ENCODE results near the gene LGI4.

DNA sequence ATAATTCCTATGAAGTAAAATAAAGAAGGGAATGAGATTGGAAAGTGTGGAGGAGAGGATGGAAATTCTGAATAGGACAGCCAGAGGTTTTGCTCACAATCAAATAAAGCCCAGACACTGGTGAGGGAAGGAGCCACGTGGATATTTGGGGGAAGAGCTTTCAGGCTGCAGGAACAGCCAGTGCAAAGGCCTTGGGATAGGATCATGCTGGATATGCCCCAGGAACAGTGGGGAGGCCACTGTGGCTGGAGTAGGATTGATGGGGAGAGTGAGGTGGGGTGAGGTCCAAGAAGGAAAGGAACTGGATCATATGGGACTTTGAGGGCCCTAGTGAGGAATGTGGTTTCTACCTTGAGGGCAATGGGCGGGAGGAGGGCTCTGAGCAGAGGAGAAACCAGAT is 15.6 kb upstream of the LGI4 start:
- TF ChIP-seq, protein P1, sequence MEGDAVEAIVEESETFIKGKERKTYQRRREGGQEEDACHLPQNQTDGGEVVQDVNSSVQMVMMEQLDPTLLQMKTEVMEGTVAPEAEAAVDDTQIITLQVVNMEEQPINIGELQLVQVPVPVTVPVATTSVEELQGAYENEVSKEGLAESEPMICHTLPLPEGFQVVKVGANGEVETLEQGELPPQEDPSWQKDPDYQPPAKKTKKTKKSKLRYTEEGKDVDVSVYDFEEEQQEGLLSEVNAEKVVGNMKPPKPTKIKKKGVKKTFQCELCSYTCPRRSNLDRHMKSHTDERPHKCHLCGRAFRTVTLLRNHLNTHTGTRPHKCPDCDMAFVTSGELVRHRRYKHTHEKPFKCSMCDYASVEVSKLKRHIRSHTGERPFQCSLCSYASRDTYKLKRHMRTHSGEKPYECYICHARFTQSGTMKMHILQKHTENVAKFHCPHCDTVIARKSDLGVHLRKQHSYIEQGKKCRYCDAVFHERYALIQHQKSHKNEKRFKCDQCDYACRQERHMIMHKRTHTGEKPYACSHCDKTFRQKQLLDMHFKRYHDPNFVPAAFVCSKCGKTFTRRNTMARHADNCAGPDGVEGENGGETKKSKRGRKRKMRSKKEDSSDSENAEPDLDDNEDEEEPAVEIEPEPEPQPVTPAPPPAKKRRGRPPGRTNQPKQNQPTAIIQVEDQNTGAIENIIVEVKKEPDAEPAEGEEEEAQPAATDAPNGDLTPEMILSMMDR (conservative IDR thresholded peaks at IDR 0.05; ENCODE audit: low read depth in 2 of 2): no peak
- TF ChIP-seq ZNF114 (CRISPR knock-in tag; IDR thresholded peaks at IDR 0.05) (no peak), EZH2phosphoT487 (IDR thresholded peaks at IDR 0.05; ENCODE audit: unreplicated experiment) (no peak), CREB1 (CRISPR knock-in tag; IDR thresholded peaks at IDR 0.05; ENCODE audit: low read depth) (no peak), POLR2AphosphoS5 (IDR thresholded peaks at IDR 0.05; ENCODE audit: low read depth) (no peak), ZNF331 (CRISPR knock-in tag; IDR thresholded peaks at IDR 0.05; ENCODE audit: low read depth) (no peak), EZH2 (IDR thresholded peaks at IDR 0.05; ENCODE audit: low read depth, unreplicated experiment) (no peak)
- TF ChIP-seq, protein P2, sequence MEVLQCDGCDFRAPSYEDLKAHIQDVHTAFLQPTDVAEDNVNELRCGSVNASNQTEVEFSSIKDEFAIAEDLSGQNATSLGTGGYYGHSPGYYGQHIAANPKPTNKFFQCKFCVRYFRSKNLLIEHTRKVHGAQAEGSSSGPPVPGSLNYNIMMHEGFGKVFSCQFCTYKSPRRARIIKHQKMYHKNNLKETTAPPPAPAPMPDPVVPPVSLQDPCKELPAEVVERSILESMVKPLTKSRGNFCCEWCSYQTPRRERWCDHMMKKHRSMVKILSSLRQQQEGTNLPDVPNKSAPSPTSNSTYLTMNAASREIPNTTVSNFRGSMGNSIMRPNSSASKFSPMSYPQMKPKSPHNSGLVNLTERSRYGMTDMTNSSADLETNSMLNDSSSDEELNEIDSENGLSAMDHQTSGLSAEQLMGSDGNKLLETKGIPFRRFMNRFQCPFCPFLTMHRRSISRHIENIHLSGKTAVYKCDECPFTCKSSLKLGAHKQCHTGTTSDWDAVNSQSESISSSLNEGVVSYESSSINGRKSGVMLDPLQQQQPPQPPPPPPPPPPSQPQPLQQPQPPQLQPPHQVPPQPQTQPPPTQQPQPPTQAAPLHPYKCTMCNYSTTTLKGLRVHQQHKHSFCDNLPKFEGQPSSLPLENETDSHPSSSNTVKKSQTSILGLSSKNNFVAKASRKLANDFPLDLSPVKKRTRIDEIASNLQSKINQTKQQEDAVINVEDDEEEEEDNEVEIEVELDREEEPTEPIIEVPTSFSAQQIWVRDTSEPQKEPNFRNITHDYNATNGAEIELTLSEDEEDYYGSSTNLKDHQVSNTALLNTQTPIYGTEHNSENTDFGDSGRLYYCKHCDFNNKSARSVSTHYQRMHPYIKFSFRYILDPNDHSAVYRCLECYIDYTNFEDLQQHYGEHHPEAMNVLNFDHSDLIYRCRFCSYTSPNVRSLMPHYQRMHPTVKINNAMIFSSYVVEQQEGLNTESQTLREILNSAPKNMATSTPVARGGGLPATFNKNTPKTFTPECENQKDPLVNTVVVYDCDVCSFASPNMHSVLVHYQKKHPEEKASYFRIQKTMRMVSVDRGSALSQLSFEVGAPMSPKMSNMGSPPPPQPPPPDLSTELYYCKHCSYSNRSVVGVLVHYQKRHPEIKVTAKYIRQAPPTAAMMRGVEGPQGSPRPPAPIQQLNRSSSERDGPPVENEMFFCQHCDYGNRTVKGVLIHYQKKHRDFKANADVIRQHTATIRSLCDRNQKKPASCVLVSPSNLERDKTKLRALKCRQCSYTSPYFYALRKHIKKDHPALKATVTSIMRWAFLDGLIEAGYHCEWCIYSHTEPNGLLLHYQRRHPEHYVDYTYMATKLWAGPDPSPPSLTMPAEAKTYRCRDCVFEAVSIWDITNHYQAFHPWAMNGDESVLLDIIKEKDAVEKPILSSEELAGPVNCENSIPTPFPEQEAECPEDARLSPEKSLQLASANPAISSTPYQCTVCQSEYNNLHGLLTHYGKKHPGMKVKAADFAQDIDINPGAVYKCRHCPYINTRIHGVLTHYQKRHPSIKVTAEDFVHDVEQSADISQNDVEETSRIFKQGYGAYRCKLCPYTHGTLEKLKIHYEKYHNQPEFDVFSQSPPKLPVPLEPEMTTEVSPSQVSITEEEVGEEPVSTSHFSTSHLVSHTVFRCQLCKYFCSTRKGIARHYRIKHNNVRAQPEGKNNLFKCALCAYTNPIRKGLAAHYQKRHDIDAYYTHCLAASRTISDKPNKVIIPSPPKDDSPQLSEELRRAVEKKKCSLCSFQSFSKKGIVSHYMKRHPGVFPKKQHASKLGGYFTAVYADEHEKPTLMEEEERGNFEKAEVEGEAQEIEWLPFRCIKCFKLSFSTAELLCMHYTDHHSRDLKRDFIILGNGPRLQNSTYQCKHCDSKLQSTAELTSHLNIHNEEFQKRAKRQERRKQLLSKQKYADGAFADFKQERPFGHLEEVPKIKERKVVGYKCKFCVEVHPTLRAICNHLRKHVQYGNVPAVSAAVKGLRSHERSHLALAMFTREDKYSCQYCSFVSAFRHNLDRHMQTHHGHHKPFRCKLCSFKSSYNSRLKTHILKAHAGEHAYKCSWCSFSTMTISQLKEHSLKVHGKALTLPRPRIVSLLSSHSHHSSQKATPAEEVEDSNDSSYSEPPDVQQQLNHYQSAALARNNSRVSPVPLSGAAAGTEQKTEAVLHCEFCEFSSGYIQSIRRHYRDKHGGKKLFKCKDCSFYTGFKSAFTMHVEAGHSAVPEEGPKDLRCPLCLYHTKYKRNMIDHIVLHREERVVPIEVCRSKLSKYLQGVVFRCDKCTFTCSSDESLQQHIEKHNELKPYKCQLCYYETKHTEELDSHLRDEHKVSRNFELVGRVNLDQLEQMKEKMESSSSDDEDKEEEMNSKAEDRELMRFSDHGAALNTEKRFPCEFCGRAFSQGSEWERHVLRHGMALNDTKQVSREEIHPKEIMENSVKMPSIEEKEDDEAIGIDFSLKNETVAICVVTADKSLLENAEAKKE (CRISPR knock-in tag; IDR thresholded peaks at IDR 0.05): no peak

Data from GM23338 (cell line).